Transverse colon (tissue), 4 donors: ENCODE results near the gene GFOD1. TPM values are rescaled to one million over a fixed set of nuclear protein-coding genes. Genes with fewer than 3 reads are reported as not detected.

Experiments used
- DNase-seq: peaks from one replicate; pipeline ENCODE4 v3.0.0-alpha.2; 2019
- H3K27ac ChIP-seq, 4 donors: fragments of 200-600 bp; sonication (generic); 2 replicates each; pipeline ENCODE4 v1.5.1; 2016 to 2018; ENCODE audit warnings: inconsistent platforms in 4 of 4
- H3K27me3 ChIP-seq: fragments of 200-600 bp; sonication (generic); 2 replicates; pipeline ENCODE4 v1.5.1; 2017; ENCODE audit warnings: inconsistent platforms
- H3K36me3 ChIP-seq, 4 donors: fragments of 200-600 bp; sonication (generic); 2 replicates each; pipeline ENCODE4 v1.5.1; 2017 to 2019; ENCODE audit warnings: inconsistent platforms in 4 of 4
- H3K4me1 ChIP-seq, 4 donors: fragments of 200-600 bp; sonication (generic); 2 replicates each; pipeline ENCODE4 v1.5.1; 2017 to 2020; ENCODE audit warnings: inconsistent platforms in 4 of 4
- H3K4me3 ChIP-seq, 4 donors: fragments of 200-600 bp; sonication (generic); 1 replicate in 1 of 4; 2 replicates in 3 of 4; pipeline versions ENCODE4 v1.5.1 to v1.6.1; 2017 to 2019; ENCODE audit warnings: inconsistent platforms in 4 of 4
- H3K9me3 ChIP-seq, 2 donors: fragments of 200-600 bp; sonication (generic); 2 replicates each; pipeline ENCODE4 v1.5.1; 2017 to 2019; ENCODE audit warnings: inconsistent platforms in 2 of 2
- CTCF ChIP-seq, 5 experiments: fragments of 200-600 bp in 3 of 5; fragments of 450-650 bp in 2 of 5; sonication (generic) in 3 of 5; IDR thresholded peaks; 1 replicate in 2 of 5; 2 replicates in 3 of 5; pipeline ENCODE4 v1.5.1; 2016 to 2017; ENCODE audit warnings: antibody characterized with exemption in 5 of 5, inconsistent platforms in 3 of 5, mild to moderate bottlenecking in 2 of 5, moderate library complexity in 1 of 5
- EP300 ChIP-seq: sonication (generic); formaldehyde crosslinking; IDR thresholded peaks from one replicate; pipeline ENCODE4 v1.6.1; 2017; ENCODE audit warnings: antibody characterized with exemption, low read depth
- POLR2A ChIP-seq: fragments of 450-650 bp; IDR thresholded peaks from one replicate; pipeline ENCODE4 v1.6.1; 2016; ENCODE audit warnings: antibody characterized with exemption, mild to moderate bottlenecking, moderate library complexity
- POLR2AphosphoS5 ChIP-seq, 3 donors: sonication (generic); formaldehyde crosslinking; IDR thresholded peaks; one replicate each; pipeline ENCODE4 v1.6.1; 2016; ENCODE audit warnings: antibody characterized with exemption in 3 of 3
- WGBS, 2 donors: methylation state at CpG; one replicate each; pipeline ENCODE4 v1.1.5; 2018; ENCODE audit warnings: low coverage in 1 of 2; 5-methylcytosine and 5-hydroxymethylcytosine counted together
- in situ Hi-C, 4 donors: fragments of 200-750 bp; cut with MboI; loops; one replicate each; pipeline versions ENCODE4 v1.15.0 to v1.15.1; 2017; ENCODE audit warnings: low sequenced_read_pairs in 3 of 4, low pct_ligation_motif_present in 1 of 4, low pct_unique_long_range_greater_than_20kb in 1 of 4
- intact Hi-C: fragments of 100-400 bp; cut with DNase I; formaldehyde crosslinking; loops from one replicate; pipeline ENCODE4 v1.15.1; 2023; ENCODE audit warnings: low total_unique reads
- total RNA-seq, 4 donors: library from RNA; depleted of rRNA; stranded (reverse); fragments of >200 nt; gene quantifications; one replicate each; pipeline ENCODE4 v1.1.0, GENCODE V29; 2016

The GFOD1 gene
- total RNA-seq, 4 donors from 2014 or later = 8.4 to 36.7 (median 19.9) TPM

GRCh38 chr6:13417954-13418353, 69.4 kb downstream of the GFOD1 start:
- no peak for DNase-seq
- Histone ChIP-seq H3K27me3 (no peaks in the 10 kb centered on the region), H3K36me3 (no peaks in the 10 kb centered on the region), H3K4me3 (no peak overlapping the region), H3K4me1 (peaks cover 0 to 40% (median 16%) of the 10 kb centered on the region in 4 donors), H3K27ac (no peak overlapping the region), H3K9me3 (no peaks in the 10 kb centered on the region)
- TF ChIP-seq EP300 (no peak), POLR2A (no peak), POLR2AphosphoS5 (IDR thresholded peaks at IDR 0.05) (no peak), CTCF (IDR thresholded peaks at IDR 0.05) (no peak)
- 62 to 86% methylated on average over 2 of the region's 2 CpGs for WGBS, 2 donors
- intact Hi-C loops = no loop called here
- in situ Hi-C loops = no loop called here

- in situ Hi-C loops = no loop called here
- H3K27ac ChIP-seq = no peak overlapping the region
- peaks cover 0 to 35% (median 15%) of the 10 kb centered on the region in 4 donors for H3K4me1 ChIP-seq
These were observed 70.0 kb downstream of the GFOD1 start for GRCh38 chr6:13417431-13417830.

GRCh38 chr6:13415283-13415682, 72.1 kb downstream of the GFOD1 start:
- no peak for DNase-seq
- intact Hi-C loops (no loop called here), in situ Hi-C loops (no loop called here)
- H3K36me3 ChIP-seq = no peaks in the 10 kb centered on the region
- no peaks in the 10 kb centered on the region for H3K9me3 ChIP-seq
- H3K4me1 ChIP-seq = peaks cover 0 to 28% (median 8%) of the 10 kb centered on the region in 4 donors
- no peaks in the 10 kb centered on the region for H3K27me3 ChIP-seq
- no peak overlapping the region for H3K27ac ChIP-seq
- TF ChIP-seq POLR2AphosphoS5 (IDR thresholded peaks at IDR 0.05) (no peak), EP300 (no peak), POLR2A (no peak), CTCF (IDR thresholded peaks at IDR 0.05) (no peak)
- WGBS, 2 donors = 72 to 80% methylated on average over 1 to 5 of the region's 5 CpGs
- H3K4me3 ChIP-seq = no peak overlapping the region

More at GRCh38 chr6:13417431-13417830, 70.0 kb downstream of the GFOD1 start:
- Histone ChIP-seq H3K9me3 (no peaks in the 10 kb centered on the region), H3K27me3 (no peaks in the 10 kb centered on the region), H3K4me3 (no peak overlapping the region), H3K36me3 (no peaks in the 10 kb centered on the region)
- intact Hi-C loops = no loop called here
- no peak for DNase-seq
- TF ChIP-seq CTCF (IDR thresholded peaks at IDR 0.05) (no peak), POLR2AphosphoS5 (IDR thresholded peaks at IDR 0.05) (no peak), EP300 (no peak), POLR2A (no peak)
- WGBS, 2 donors = 0 to 74% methylated on average over 1 to 6 of the region's 6 CpGs

- Histone ChIP-seq H3K4me3 (no peak overlapping the region), H3K9me3 (no peaks in the 10 kb centered on the region), H3K36me3 (no peaks in the 10 kb centered on the region), H3K27me3 (no peaks in the 10 kb centered on the region), H3K27ac (peak overlapping the region in 3 of 4 donors; percentile 9 to 52 (median 22)), H3K4me1 (peaks cover 0 to 26% (median 8%) of the 10 kb centered on the region in 4 donors)
- WGBS, 2 donors = 74 to 90% methylated on average over 2 to 7 of the region's 7 CpGs
- no peak for TF ChIP-seq CTCF (IDR thresholded peaks at IDR 0.05)
- no peak for TF ChIP-seq POLR2A
- no peak for TF ChIP-seq POLR2AphosphoS5 (IDR thresholded peaks at IDR 0.05)
- no peak for TF ChIP-seq EP300
- in situ Hi-C loops = no loop called here
- intact Hi-C loops = no loop called here
- no peak for DNase-seq
These were observed 73.4 kb downstream of the GFOD1 start for GRCh38 chr6:13413900-13414555.
